Lung (tissue), 16 donors: ENCODE results near the gene ZXDC. TPM values are rescaled to one million over a fixed set of nuclear protein-coding genes. Genes with fewer than 3 reads are reported as not detected.

ENCODE experiments used
- ATAC-seq: fragments of 200-7000 bp; cut with Tn5 transposase; one replicate; pipeline ENCODE4 v1.9.1; 2020; ENCODE audit warnings: moderate number of reproducible peaks; ENCODE audit not compliant: insufficient read depth, low FRiP score
- DNase-seq, 3 donors: peaks; one replicate each; pipeline ENCODE4 v3.0.0-alpha.2; 2013 to 2017
- H3K27ac ChIP-seq, 2 donors: one replicate each; pipeline ENCODE4 v1.5.1; 2013; ENCODE audit warnings: mild to moderate bottlenecking in 2 of 2, moderate library complexity in 2 of 2, control low read depth in 1 of 2, inconsistent platforms in 1 of 2, low read depth in 1 of 2, low read length in 1 of 2
- H3K27me3 ChIP-seq, 3 donors: one replicate each; pipeline ENCODE4 v1.5.1; 2013; ENCODE audit warnings: low read length in 2 of 3; ENCODE audit not compliant: control insufficient read depth in 3 of 3, insufficient read depth in 3 of 3
- H3K36me3 ChIP-seq, 4 donors: one replicate each; pipeline ENCODE4 v1.5.1; 2013; ENCODE audit warnings: low read length in 4 of 4, mild to moderate bottlenecking in 1 of 4, moderate library complexity in 1 of 4; ENCODE audit not compliant: control insufficient read depth in 4 of 4, insufficient read depth in 4 of 4
- H3K4me1 ChIP-seq, 5 donors: one replicate each; pipeline ENCODE4 v1.5.1; 2013; ENCODE audit warnings: low read length in 5 of 5, mild to moderate bottlenecking in 2 of 5, moderate library complexity in 1 of 5; ENCODE audit not compliant: control insufficient read depth in 5 of 5, insufficient read depth in 5 of 5
- H3K4me3 ChIP-seq: one replicate; pipeline ENCODE4 v1.5.1; 2013; ENCODE audit warnings: mild to moderate bottlenecking, control low read depth, moderate library complexity
- H3K9ac ChIP-seq, 2 donors: one replicate each; pipeline ENCODE4 v1.5.1; 2013; ENCODE audit warnings: low read length in 2 of 2, control low read depth in 1 of 2; ENCODE audit not compliant: insufficient read depth in 1 of 2
- H3K9me3 ChIP-seq, 4 donors: one replicate each; pipeline ENCODE4 v1.5.1; 2013; ENCODE audit warnings: low read length in 3 of 4, mild to moderate bottlenecking in 1 of 4, moderate library complexity in 1 of 4; ENCODE audit not compliant: control insufficient read depth in 4 of 4, insufficient read depth in 3 of 4
- WGBS, 2 donors: extraction: QIAGEN DNeasy Blood & Tissue Kit; methylation state at CpG; one replicate each; pipeline ENCODE4 v1.1.7; 2013; 5-methylcytosine and 5-hydroxymethylcytosine counted together
- long read RNA-seq, 5 donors: transcript quantifications; one replicate each; lab custom pipeline, GENCODE V29; 2026
- polyA plus RNA-seq, 2 donors: library from polyadenylated mRNA; stranded (reverse); fragments of 200-250 nt; gene quantifications; one replicate each; pipeline ENCODE4 v1.2.1, GENCODE V29; 2013
- total RNA-seq, 2 donors: library from RNA; depleted of rRNA in 1 of 2; stranded (reverse); fragments of >200 nt in 1 of 2; gene quantifications; one replicate each; pipeline ENCODE4 v1.2.1, GENCODE V29; 2014 to 2021
- TF ChIP-seq, protein P1 (sequence below): IDR thresholded peaks from 2 replicates; pipeline ENCODE4 v1.5.1; 2012; ENCODE audit warnings: mild to moderate bottlenecking; ENCODE audit errors: control extremely low read depth, extremely low read depth
- donor health status: control.
- donor health status: control.
- donor health status: Bipolar disorder and iron deficiency.
- donor health status: healthy.
- donor health status: DM: yes; HTN: yes; CAD: no.

The ZXDC gene, protein sequence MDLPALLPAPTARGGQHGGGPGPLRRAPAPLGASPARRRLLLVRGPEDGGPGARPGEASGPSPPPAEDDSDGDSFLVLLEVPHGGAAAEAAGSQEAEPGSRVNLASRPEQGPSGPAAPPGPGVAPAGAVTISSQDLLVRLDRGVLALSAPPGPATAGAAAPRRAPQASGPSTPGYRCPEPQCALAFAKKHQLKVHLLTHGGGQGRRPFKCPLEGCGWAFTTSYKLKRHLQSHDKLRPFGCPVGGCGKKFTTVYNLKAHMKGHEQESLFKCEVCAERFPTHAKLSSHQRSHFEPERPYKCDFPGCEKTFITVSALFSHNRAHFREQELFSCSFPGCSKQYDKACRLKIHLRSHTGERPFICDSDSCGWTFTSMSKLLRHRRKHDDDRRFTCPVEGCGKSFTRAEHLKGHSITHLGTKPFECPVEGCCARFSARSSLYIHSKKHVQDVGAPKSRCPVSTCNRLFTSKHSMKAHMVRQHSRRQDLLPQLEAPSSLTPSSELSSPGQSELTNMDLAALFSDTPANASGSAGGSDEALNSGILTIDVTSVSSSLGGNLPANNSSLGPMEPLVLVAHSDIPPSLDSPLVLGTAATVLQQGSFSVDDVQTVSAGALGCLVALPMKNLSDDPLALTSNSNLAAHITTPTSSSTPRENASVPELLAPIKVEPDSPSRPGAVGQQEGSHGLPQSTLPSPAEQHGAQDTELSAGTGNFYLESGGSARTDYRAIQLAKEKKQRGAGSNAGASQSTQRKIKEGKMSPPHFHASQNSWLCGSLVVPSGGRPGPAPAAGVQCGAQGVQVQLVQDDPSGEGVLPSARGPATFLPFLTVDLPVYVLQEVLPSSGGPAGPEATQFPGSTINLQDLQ
- 10 to 100 TPM; 44.5 to 49.5 TPM for total RNA-seq
- polyA plus RNA-seq, result 10 to 100 TPM; 12.9 to 15.2 TPM
- long read RNA-seq, donor 1, full-length matches to known transcripts, result 12 of 12 reads
- long read RNA-seq, donor 1, partial matches to known transcripts, result 0 of 12 reads
- long read RNA-seq, donor 1, other reads (novel, unspliced or antisense), result 0 of 12 reads
- long read RNA-seq, donor 2, full-length matches to known transcripts, result 9 of 9 reads
- long read RNA-seq, donor 2, partial matches to known transcripts, result 0 of 9 reads
- long read RNA-seq, donor 2, other reads (novel, unspliced or antisense), result 0 of 9 reads
- long read RNA-seq, donor 3, transcript ZXDC-201 (6 exons, 2,579 nt), result major isoform, 10 of 11 reads
- long read RNA-seq, donor 3, partial matches to known transcripts, result 0 of 11 reads
- long read RNA-seq, donor 3, other reads (novel, unspliced or antisense), result 0 of 11 reads
- long read RNA-seq, donor 4, transcript ZXDC-201 (6 exons, 2,579 nt), result major isoform, 7 of 8 reads
- long read RNA-seq, donor 4, partial matches to known transcripts, result 0 of 8 reads
- long read RNA-seq, donor 4, other reads (novel, unspliced or antisense), result 0 of 8 reads
- long read RNA-seq, donor 5, transcript ZXDC-201 (6 exons, 2,579 nt), result major isoform, 16 of 26 reads
- long read RNA-seq, donor 5, partial matches to known transcripts, result 8 of 26 reads
- long read RNA-seq, donor 5, other reads (novel, unspliced or antisense), result 0 of 26 reads

DNA sequence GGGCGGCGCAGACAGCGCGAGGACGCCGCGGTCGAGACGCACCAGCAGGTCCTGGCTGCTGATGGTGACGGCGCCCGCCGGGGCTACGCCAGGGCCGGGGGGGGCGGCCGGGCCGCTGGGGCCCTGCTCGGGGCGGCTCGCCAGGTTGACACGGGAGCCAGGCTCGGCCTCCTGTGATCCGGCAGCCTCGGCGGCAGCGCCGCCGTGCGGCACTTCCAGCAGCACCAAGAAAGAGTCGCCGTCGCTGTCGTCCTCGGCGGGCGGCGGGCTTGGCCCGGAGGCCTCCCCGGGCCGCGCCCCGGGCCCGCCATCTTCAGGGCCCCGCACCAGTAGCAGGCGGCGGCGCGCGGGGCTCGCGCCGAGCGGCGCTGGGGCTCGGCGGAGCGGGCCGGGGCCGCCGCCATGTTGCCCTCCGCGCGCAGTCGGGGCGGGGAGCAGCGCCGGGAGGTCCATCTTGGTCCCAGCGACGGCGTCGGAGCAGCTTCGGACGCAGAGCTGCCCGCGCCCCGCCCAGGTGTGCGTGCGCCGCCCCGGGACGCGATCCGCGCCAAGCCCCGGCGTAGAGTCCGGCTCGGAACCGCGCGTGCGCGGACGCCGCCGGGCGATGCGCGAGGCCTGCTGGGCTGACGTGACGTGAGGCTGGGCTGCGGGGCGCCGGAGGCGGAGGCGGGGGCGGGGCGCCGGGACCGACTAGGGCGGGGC, at the start of gene ZXDC:
Gene ZXDC (minus strand): TSS at position 479 of the 702 bp plus-strand sequence. CDS start 26 bp downstream, at position 453.
- Histone ChIP-seq H3K4me3 (peak within 1 kb of the TSS; percentile 66), H3K27ac (peak within 1 kb of the TSS; percentile 85 to 98), H3K4me1 (peaks cover 18 to 35% (median 19%) of the 10 kb centered on the region in 5 donors), H3K27me3 (no peaks in the 10 kb centered on the region), H3K9me3 (no peaks in the 10 kb centered on the region), H3K36me3 (peaks cover 3 to 17% (median 6%) of the 10 kb centered on the region in 4 donors), H3K9ac (peak within 1 kb of the TSS; percentile 8 to 92)
- ATAC-seq (peak; percentile 84), DNase-seq (peak; percentile 94 to 98 (median 95))
- TF ChIP-seq, protein P1, sequence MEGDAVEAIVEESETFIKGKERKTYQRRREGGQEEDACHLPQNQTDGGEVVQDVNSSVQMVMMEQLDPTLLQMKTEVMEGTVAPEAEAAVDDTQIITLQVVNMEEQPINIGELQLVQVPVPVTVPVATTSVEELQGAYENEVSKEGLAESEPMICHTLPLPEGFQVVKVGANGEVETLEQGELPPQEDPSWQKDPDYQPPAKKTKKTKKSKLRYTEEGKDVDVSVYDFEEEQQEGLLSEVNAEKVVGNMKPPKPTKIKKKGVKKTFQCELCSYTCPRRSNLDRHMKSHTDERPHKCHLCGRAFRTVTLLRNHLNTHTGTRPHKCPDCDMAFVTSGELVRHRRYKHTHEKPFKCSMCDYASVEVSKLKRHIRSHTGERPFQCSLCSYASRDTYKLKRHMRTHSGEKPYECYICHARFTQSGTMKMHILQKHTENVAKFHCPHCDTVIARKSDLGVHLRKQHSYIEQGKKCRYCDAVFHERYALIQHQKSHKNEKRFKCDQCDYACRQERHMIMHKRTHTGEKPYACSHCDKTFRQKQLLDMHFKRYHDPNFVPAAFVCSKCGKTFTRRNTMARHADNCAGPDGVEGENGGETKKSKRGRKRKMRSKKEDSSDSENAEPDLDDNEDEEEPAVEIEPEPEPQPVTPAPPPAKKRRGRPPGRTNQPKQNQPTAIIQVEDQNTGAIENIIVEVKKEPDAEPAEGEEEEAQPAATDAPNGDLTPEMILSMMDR, result peak; percentile 13
- WGBS, 2 donors, result 0 to 1% methylated on average over 14 to 112 of the region's 112 CpGs

DNA sequence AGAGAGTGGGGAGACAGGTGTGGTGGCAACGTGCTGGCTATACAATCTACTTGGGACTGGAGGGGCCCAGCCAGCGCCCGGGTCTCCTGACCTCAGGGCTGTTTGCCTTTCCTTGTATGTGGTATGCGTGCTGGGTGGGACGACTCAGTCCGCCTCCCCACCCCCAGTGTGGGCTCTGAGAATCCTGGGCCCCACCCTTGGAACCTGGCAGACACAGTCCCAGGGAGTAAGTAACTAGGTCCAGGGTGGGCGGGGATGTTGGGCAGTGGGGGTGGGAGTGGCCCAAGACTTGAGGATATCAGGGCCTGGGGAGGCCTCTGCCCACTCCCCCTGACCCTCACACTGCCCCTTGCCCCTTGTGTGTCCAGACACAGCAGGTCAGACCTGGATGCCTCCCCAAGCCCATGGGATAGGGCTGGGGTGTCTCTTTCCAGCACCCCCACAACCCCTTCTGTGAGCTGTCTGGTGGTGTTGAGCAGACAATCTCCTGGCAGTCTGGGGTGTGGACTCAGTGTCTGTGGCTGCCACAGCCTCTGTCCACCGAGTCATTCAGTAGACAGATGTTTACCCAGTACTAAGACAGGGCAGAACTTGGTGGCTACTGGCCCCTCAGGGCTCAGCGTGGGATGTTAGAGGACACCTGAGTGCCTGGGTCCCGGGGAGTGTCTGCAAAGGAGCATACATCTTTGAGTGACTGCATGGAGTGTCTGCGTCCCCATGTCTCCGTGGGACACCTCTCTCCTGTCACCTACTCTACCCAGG, 49.6 kb upstream of the ZXDC start:
- Histone ChIP-seq H3K4me3 (no peak overlapping the region), H3K9ac (no peak overlapping the region), H3K27me3 (peaks cover 0 to 24% (median 12%) of the 10 kb centered on the region in 3 donors), H3K9me3 (no peaks in the 10 kb centered on the region), H3K36me3 (no peaks in the 10 kb centered on the region), H3K4me1 (peaks cover 0 to 5% (median 0%) of the 10 kb centered on the region in 5 donors), H3K27ac (no peak overlapping the region)
- 81 to 83% methylated on average over 12 of the region's 12 CpGs for WGBS, 2 donors
- DNase-seq (no peak), ATAC-seq (no peak)
- TF ChIP-seq, protein P1, result no peak
